ENCODE results near the gene TGM1.
A peak's percentile ranks its signal among the peaks of the same experiment; 100 is the strongest.
"Not testable (repeated sequence)": the region's sequence is repeated elsewhere in the genome, so short reads cannot be mapped to it uniquely, and the experiment has no call there.

TGM1 gene

DNA sequence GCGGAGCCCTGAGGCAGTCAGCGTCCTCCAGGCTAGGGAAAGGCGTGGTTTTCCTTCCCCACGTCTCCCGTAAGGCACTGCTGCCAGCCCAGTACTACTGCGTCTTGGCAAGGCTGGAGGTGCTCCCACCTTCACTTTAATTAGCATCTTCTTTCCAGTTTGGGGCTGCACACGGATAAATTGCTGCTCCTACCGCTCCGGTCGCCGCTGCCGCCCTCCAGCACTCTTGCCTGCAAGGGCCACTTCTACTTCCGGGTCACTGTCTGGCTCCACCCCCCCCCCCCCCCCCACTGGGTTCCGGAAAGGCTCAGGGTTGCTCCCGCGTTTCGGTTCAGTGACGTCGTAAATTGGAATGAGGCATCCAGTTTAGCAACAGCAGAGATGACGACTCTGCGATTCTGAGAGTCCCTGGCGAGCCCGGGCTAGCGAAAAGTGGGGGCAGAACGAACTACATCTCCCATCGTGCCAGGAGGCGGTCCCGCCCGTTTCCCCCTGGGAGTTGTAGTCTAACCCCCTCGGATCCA, 30.8 kb downstream of the TGM1 start, which contains the start of gene NEDD8:
Gene NEDD8 (minus strand): TSS at position 247 of the 524 bp plus-strand sequence. CDS start 100 bp downstream, at position 147.
- DNase-seq, result peak; percentile 79 to 87

DNA sequence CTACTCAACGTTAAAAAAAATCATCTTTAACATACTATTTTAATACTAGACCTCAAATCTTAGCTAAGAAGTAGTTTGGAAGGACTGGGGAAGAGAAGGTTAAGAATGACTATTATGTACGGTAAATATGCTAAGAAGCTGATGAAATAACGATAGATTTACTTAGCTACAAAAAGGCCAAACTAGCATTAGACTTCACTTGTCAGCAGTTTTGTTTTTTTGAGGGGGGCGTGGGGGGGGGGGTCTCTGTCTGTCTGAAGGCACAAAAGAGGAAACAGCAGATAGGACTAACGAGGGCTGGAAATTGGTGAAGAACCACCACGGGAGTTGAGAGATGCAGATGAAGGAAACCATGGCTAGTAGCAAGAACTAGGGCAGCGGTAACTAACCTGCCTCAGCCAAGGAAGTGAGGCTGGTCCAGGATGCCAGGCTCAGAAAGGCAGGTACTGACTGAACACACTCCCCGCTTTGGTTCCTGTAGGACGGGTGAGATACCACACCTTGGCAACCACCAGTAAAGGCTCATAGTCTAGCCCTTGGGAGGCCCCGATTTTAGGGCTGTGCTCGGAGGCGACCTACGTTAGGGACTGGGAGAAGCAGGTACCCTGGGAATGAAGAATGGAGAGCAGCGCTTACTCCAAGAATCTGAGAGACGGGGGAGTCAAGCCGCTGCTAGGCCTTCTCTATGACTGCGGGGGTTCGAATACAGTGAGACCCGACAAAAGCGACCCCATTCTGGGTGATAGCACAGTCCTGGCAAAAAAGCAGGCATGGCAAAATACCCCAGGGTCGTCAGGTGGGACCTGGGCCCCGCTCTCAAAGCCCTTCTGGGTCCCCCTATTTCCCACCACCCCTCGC, 31.5 kb downstream of the TGM1 start:
- no peak for DNase-seq

- no peak for DNase-seq
These were observed 34.1 kb downstream of the TGM1 start for GRCh38 chr14:24228902-24229301.

- DNase-seq, result no peak
These were observed 36.5 kb downstream of the TGM1 start for GRCh38 chr14:24226473-24226872.

GRCh38 chr14:24224618-24225071, 38.3 kb downstream of the TGM1 start:
- DNase-seq, result no peak

- DNase-seq, result not testable (repeated sequence)
These were observed 40.0 kb downstream of the TGM1 start for GRCh38 chr14:24222987-24223386.

GRCh38 chr14:24219521-24219920, 43.5 kb downstream of the TGM1 start:
- DNase-seq, result no peak

DNA sequence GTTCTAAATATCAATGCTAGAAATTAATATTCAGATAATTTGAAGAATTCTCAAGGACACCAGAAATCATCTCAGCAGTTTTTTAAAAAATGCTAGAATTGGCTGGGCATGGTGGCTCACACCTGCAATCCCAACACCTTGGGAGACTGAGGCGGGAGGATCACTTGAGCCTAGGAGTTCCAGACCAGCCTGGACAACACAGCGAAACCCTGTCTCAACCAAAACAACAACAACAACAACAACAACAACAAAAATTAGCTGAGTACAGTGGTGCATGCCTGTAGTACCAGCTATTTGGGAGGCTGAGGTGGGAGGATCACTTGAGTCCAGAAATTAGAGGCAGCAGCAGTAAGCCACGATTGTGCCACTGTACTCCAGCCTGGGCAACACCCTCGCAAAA, 43.9 kb downstream of the TGM1 start:
- DNase-seq, result no peak

DNA sequence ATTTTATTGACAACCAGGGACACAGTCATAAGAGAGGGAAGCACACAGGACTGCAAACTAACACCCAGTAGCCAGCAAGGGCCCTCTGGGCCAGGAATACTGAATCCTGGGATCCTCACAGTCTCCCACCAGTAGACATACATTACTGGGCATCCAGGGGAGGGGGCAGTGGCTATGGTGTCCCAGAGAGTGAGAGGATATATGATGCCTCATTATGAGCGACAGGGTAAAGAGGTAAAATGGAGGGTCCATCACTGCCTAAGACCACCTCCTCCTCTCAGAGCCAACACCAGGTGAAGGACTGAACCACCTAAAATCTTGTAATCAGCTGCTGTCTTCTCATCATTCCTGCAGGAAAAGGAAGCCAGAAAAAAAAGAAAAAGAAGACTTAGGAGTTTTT, 46.1 kb downstream of the TGM1 start:
- not testable (repeated sequence) for DNase-seq

- no peak for DNase-seq
These were observed 46.7 kb downstream of the TGM1 start for GRCh38 chr14:24216345-24216699.

- DNase-seq, result peak; percentile 76 to 89
These were observed 47.3 kb downstream of the TGM1 start, which contains the start of gene MDP1 for GRCh38 chr14:24215495-24216344. Gene MDP1, minus strand, starts transcription at chr14:24216066. Its CDS starts 111 bp downstream, at chr14:24215955.

GRCh38 chr14:24213866-24214662, 48.9 kb downstream of the TGM1 start:
- no peak for DNase-seq

DNA sequence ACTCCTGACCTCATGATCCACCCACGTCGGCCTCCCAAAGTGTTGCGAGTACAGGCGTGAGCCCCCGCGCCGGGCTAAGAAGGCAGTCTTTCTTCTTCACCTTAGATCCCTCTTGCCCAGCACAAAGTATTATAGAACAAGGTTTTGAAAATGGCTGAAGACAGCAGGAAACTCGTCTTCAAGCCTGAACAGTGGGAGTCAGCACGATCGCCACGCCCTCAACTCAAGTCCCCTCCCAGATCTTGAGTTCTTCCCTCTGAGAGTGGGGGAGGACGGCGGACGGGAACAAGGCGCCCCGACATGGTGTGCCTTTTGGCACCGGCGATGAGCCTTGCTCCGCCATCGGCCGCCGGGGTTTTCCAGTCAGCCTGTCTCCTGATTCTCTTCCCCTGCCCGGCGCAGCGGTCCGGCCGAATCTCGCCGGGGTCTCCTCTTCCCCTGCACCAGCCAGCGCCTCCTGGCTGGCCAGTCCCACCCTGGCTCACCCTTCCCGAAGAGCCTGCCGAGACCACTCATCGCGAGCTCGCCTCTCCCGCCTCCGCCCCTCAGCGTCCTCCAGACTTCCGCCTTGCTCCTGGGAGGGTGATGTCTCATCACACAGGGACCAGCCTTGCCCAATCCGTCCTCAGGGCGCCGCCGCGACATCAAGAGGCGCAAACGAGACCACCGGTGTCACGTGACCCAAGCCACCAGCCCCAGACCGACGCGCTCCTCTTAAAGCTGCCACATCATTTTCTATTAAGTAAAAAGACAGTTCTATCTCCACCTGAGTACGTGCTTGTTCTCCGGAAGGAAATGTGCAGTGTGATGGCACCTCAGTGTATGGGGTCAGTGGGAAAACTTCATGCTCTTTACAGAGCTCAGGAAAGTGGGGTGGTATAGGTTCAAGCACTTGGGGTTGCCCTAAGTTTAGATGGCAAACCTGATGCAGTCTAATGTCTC, 49.8 kb downstream of the TGM1 start, which contains the start of gene CHMP4A:
Gene CHMP4A (minus strand): TSS at position 565 of the 942 bp plus-strand sequence. CDS start 49 bp downstream, at position 516.
- peak; percentile 93 to 96 for DNase-seq

DNA sequence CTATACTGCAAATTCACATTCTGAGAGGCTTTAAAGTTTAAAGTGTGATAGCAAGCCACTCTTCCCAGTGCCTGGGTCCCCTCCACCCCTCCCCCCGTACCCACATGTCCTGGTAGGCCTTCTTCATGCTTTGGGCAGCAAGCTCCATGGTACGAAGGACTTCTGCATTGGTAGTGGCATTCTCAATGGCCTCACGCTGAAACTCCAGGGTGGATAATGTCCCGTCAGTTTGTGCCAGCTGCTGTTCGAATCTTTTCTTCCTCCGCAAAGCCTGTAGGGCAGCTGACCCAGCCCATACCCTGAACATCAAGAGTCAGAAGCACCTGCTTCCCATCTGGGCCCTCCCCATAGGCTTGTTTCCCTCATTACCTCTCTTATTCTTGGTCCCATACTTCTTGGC, 51.7 kb downstream of the TGM1 start:
- no peak for DNase-seq

DNA sequence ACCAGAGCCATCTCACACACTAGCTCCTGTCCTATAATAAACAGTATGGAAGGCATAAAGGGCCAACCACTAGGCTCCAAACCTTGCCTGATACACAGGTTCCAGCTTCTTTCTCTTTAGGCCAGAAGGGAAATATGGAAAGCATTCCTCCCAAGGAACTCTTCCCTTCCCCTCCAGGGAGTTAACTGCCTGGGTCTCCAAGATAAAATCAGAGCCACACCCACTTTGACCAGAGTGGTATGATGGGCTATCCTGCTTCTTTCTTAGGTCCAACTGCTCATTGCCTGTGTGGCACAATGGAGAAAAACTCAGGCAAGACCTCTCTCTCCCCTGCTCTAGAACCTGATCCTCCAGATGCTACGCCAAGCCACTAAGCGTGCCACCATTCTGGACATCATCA, 55.4 kb downstream of the TGM1 start:
- DNase-seq, result no peak

GRCh38 chr14:24207104-24207551, 55.8 kb downstream of the TGM1 start:
- DNase-seq, result no peak

DNA sequence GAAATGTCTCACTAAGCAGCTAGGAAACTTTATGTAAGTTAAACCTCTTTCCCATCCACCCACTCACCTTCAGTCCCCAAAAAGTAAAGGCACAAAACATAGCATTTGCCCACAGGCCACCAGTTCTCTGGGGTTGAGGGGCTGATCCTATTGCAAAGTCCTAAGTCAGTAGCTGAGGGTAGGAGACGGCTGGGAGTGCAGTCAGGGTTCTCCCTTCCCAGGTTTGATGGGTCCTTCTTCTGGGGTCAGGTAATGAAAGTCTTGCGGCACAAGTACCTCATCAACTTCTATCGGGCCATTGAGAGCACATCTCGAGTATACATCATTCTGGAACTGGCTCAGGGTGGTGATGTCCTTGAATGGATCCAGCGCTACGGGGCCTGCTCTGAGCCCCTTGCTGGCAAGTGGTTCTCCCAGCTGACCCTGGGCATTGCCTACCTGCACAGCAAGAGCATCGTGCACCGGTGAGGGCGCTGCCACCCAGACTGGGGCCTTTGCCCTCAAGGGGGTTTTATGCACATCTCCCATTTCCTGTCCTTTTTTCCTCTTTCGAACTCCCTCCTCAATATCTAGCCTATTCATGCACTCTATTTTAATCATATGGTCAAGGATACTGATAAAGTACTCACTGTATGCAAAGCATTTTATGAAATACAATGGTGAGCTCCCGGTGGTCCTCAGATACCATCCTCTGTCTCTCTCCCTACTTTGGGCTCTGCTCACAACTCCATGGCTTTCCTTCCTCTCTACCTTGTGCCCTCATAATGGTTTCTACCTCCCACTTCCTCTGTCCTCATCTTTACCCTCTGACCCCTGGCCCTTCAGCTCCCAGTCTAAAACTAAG, 56.5 kb downstream of the TGM1 start:
- DNase-seq, result no peak

- DNase-seq, result no peak
These were observed 58.5 kb downstream of the TGM1 start for GRCh38 chr14:24204163-24205146.
